Left renal pelvis (tissue), 4 donors: Measurements from ENCODE around the gene GRIK4. TPM values are rescaled to one million over a fixed set of nuclear protein-coding genes. Genes with fewer than 3 reads are reported as not detected.

Experiments
- DNase-seq, 4 donors: peaks; one replicate each; pipeline ENCODE4 v3.0.0-alpha.2; 2013; ENCODE audit warnings: low read depth in 4 of 4, low spot score in 3 of 4
- polyA plus RNA-seq, 4 donors: library from polyadenylated mRNA; unstranded; fragments of 120-200 nt; gene quantifications; one replicate each; pipeline ENCODE4 v1.2.1, GENCODE V29; 2013; ENCODE audit not compliant: insufficient read length in 4 of 4

Gene GRIK4
- polyA plus RNA-seq, 4 donors: 0.95 to 1.9 (median 1.5) TPM

- no peak for DNase-seq
Measured at GRCh38 chr11:120629407-120630080, 118.0 kb downstream of the GRIK4 start.

GRCh38 chr11:120630122-120630521, 118.6 kb downstream of the GRIK4 start:
- DNase-seq: no peak

GRCh38 chr11:120632579-120632978, 121.0 kb downstream of the GRIK4 start:
- DNase-seq: no peak

- DNase-seq: no peak
Measured at GRCh38 chr11:120633616-120634393, 122.3 kb downstream of the GRIK4 start.

- no peak for DNase-seq
Measured at GRCh38 chr11:120634706-120635105, 123.2 kb downstream of the GRIK4 start.

- no peak for DNase-seq
Measured at GRCh38 chr11:120635136-120635810, 123.7 kb downstream of the GRIK4 start.

GRCh38 chr11:120637131-120637530, 125.6 kb downstream of the GRIK4 start:
- DNase-seq: no peak

- no peak for DNase-seq
Measured at GRCh38 chr11:120642196-120642894, 130.8 kb downstream of the GRIK4 start.

GRCh38 chr11:120643284-120643683, 131.7 kb downstream of the GRIK4 start:
- DNase-seq: no peak

- peak; percentile 42 to 70 (median 50) for DNase-seq
Measured at GRCh38 chr11:120645639-120646038, 134.1 kb downstream of the GRIK4 start.

- no peak for DNase-seq
Measured at GRCh38 chr11:120646206-120646605, 134.7 kb downstream of the GRIK4 start.

- no peak for DNase-seq
Measured at GRCh38 chr11:120647681-120648080, 136.1 kb downstream of the GRIK4 start.

- no peak for DNase-seq
Measured at GRCh38 chr11:120648771-120649170, 137.2 kb downstream of the GRIK4 start.

- no peak for DNase-seq
Measured at GRCh38 chr11:120649316-120649715, 137.8 kb downstream of the GRIK4 start.

GRCh38 chr11:120651396-120651795, 139.8 kb downstream of the GRIK4 start:
- DNase-seq: no peak

- DNase-seq: no peak
Measured at GRCh38 chr11:120651836-120652235, 140.3 kb downstream of the GRIK4 start.

- DNase-seq: no peak
Measured at GRCh38 chr11:120652705-120653335, 141.3 kb downstream of the GRIK4 start.

- no peak for DNase-seq
Measured at GRCh38 chr11:120655589-120655988, 144.0 kb downstream of the GRIK4 start.

- no peak for DNase-seq
Measured at GRCh38 chr11:120657306-120658070, 145.9 kb downstream of the GRIK4 start.

GRCh38 chr11:120658071-120658423, 146.5 kb downstream of the GRIK4 start:
- no peak for DNase-seq
